GM12874 (cell line): Measurements from ENCODE around the gene BCAR3.

Experiments
- CTCF ChIP-seq: IDR thresholded peaks from 2 replicates; pipeline ENCODE4 v1.5.1; 2011; ENCODE audit warnings: low read depth, mild to moderate bottlenecking, control low read depth, low read length, moderate library complexity; ENCODE audit not compliant: insufficient read depth

BCAR3 gene

DNA sequence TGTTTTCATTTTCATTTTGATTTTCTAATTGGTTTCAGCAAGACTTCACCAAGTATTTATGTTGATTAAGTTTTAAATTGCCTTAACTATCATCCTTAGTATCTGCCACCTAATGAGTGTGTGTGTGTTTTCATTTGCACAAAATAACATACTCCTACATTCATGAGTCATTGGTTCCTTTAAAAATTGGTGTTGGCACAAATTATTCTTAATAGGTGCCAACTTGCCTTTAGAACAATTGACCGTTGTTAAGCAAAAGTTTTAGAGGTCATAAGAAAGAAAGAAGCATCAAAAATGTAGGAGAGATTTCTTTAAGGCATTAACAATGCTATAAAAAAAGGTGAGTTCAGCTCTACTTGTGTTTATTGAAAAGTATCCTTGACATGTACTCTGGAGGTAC lies 156.2 kb downstream of the BCAR3 start:
- no peak for TF ChIP-seq CTCF

GRCh38 chr1:93522721-93523120 lies 158.9 kb downstream of the BCAR3 start:
- no peak for TF ChIP-seq CTCF

GRCh38 chr1:93521618-93522017 lies 160.0 kb downstream of the BCAR3 start:
- TF ChIP-seq CTCF = no peak

GRCh38 chr1:93519199-93519829 lies 162.3 kb downstream of the BCAR3 start:
- TF ChIP-seq CTCF = no peak

- TF ChIP-seq CTCF = no peak
These were observed 163.1 kb downstream of the BCAR3 start for GRCh38 chr1:93518516-93518915.

DNA sequence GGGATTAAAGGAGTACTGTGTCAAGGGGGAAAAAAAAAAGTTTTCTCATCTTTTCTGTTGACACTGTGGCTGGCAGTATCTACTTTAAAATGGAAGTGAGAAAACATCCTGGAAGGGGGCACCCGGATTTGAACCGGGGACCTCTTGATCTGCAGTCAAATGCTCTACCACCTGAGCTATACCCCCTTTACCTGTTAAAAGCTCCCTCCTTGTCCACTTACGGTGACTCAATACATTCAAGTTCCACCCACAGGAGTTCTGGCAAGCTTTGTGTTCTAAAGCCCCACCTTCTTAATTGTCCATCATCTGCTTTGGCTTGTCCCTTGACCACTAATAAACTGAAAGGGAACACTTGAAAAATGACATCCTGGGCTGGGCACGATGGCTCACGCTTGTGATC lies 165.5 kb downstream of the BCAR3 start:
- TF ChIP-seq CTCF = no peak
